ENCODE measurements around the gene SRPK2.

DNA sequence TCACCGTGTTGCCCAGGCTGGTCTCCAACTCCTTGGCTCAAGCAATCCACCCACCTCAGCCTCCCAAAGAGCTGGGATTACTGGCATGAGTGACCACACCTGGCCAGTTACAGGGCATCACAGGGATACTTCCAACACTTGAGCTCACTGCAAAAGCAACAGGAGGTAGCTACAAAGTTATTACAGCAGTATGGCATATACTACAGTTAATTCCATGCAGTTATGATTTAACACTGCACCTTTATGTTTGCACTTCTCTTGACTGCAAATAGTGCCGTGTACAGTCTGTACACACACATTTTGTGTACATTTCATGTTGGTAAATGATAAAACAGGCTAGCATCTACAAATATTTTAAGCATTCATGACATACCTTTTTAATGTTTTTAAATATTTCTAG is 21.3 kb downstream of the SRPK2 start:
- no peak for TF ChIP-seq POLR2A (IDR thresholded peaks at IDR 0.05)
- TF ChIP-seq, protein P1, sequence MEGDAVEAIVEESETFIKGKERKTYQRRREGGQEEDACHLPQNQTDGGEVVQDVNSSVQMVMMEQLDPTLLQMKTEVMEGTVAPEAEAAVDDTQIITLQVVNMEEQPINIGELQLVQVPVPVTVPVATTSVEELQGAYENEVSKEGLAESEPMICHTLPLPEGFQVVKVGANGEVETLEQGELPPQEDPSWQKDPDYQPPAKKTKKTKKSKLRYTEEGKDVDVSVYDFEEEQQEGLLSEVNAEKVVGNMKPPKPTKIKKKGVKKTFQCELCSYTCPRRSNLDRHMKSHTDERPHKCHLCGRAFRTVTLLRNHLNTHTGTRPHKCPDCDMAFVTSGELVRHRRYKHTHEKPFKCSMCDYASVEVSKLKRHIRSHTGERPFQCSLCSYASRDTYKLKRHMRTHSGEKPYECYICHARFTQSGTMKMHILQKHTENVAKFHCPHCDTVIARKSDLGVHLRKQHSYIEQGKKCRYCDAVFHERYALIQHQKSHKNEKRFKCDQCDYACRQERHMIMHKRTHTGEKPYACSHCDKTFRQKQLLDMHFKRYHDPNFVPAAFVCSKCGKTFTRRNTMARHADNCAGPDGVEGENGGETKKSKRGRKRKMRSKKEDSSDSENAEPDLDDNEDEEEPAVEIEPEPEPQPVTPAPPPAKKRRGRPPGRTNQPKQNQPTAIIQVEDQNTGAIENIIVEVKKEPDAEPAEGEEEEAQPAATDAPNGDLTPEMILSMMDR (IDR thresholded peaks at IDR 0.05) = no peak
- no peak for TF ChIP-seq POLR2AphosphoS5 (IDR thresholded peaks at IDR 0.05)

All from breast epithelium (tissue), 3 donors.